Activated CD4-positive, alpha-beta memory T cell treated with anti-CD3 and anti-CD28 coated beads for 36 hours (primary cell): ENCODE data around the gene PDE2A. TPM values are rescaled to one million over a fixed set of nuclear protein-coding genes. Genes with fewer than 3 reads are reported as not detected.

Experiments
- CTCF ChIA-PET: fragments of 350-600 bp; sonication (Branson Sonifier 250); formaldehyde crosslinking; loops from one replicate; lab custom pipeline; 2021; ENCODE audit warnings: antibody characterized with exemption, inconsistent platforms; lab: Charles Lee
- POLR2A ChIA-PET: fragments of 350-600 bp; sonication (Branson Sonifier 250); formaldehyde crosslinking; loops from one replicate; lab custom pipeline; 2021; ENCODE audit warnings: antibody characterized with exemption; lab: Charles Lee
- DNase-seq: peaks from one replicate; pipeline ENCODE4 v3.0.0-alpha.2; 2020
- H3K27ac Mint-ChIP-seq: one replicate; pipeline ENCODE4 v1.8.0; 2021; ENCODE audit warnings: mixed read lengths
- H3K27me3 Mint-ChIP-seq: one replicate; pipeline ENCODE4 v1.8.0; 2021; ENCODE audit warnings: mixed read lengths
- H3K36me3 Mint-ChIP-seq: one replicate; pipeline ENCODE4 v1.8.0; 2021; ENCODE audit warnings: mixed read lengths
- H3K4me1 Mint-ChIP-seq: one replicate; pipeline ENCODE4 v1.8.0; 2021; ENCODE audit warnings: low read depth, mixed read lengths
- H3K4me3 Mint-ChIP-seq: one replicate; pipeline ENCODE4 v1.8.0; 2021; ENCODE audit warnings: mild to moderate bottlenecking, mixed read lengths
- H3K9me3 Mint-ChIP-seq: one replicate; pipeline ENCODE4 v1.8.0; 2021; ENCODE audit warnings: mixed read lengths
- intact Hi-C: fragments of 100-400 bp; cut with micrococcal nuclease; formaldehyde crosslinking; loops from one replicate; pipeline ENCODE4 v1.15.1; 2023
- total RNA-seq, 2 experiments: library from RNA; stranded (reverse); gene quantifications; one replicate each; pipeline ENCODE4 v1.2.3, GENCODE V29; 2021

The PDE2A gene
- total RNA-seq, 2 experiments from 2014 or later = 0.29 to 0.97 TPM

- Mint-ChIP-seq H3K4me3 (no peak overlapping the region), H3K36me3 (no peaks in the 10 kb centered on the region), H3K27ac (no peak overlapping the region), H3K4me1 (no peaks in the 10 kb centered on the region), H3K27me3 (no peaks in the 10 kb centered on the region), H3K9me3 (no peaks in the 10 kb centered on the region)
- no peak for DNase-seq
- intact Hi-C loops = no loop called here
- POLR2A ChIA-PET = no interaction called here
- CTCF ChIA-PET = no interaction called here
Measured at GRCh38 chr11:72652873-72653630, 21.2 kb downstream of the PDE2A start.

DNA sequence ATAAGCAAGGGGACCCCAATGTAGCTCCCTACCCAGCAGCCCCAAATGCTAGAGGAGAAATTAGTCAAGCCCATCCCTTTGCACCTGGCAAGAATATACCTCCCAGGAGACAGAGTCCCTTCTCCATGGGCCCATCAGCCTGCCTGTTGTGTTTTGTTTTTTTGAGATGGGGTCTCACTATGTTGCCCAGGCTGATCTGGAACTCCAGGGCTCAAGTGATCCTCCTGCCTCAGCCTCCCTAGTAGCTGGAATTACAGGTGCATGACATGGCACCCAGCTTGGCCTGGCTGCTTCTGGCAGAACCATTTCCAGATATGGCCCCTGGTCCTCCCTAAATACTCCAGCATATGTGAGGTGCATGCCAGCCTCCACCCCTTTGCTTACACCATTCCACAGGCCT lies 22.1 kb downstream of the PDE2A start:
- ChIA-PET CTCF (interaction anchor here (1.6 kb wide), 1 partner anchor 32 kb away, joined by 5 read pairs; no protein-coding TSS in a partner anchor), POLR2A (no interaction called here)
- no peaks in the 10 kb centered on the region for H3K36me3 Mint-ChIP-seq
- intact Hi-C loops = no loop called here
- H3K27me3 Mint-ChIP-seq = no peaks in the 10 kb centered on the region
- H3K27ac Mint-ChIP-seq = no peak overlapping the region
- DNase-seq = no peak
- no peak overlapping the region for H3K4me3 Mint-ChIP-seq
- H3K9me3 Mint-ChIP-seq = no peaks in the 10 kb centered on the region
- no peaks in the 10 kb centered on the region for H3K4me1 Mint-ChIP-seq

DNA sequence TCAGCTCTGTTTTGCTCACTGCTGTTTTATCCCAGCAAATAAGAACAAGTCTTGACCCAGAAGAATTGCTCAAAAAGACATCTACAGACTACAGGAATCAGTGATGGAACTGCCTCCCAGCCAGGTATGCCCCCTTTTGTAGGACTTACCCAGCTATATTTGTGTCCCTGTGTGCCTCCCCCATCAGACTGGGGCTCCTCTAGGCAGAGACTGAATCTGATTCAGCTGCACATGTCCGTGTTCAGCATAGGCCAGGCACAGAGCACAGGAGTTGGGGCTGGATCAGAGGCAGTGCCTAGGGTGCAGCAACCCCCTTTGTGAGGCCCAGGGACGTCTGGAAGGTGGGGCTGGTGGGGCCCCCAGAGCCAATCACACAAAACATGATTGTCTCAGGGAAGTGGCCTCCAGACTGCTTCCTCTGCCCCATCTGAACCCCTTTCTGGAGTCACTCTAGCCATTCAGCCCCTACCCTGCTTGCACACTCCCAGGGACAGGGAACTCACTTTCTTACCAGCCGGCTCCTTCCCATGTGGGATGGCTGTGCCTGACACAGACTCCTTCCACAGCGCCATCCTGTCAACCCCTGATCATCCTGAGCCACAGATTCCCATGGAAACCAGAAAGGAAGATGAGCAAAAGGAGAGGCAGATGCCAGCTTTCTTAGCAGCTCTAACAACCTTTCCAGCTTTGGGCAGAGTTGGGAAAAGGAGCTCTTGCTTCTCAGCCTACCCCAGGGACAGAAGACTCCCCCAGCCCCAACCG lies 24.8 kb downstream of the PDE2A start:
- ChIA-PET CTCF (interaction anchor here (1.5 to 8.8 kb wide), 2 partner anchors 35 to 61 kb away, joined by 4 to 98 read pairs; no protein-coding TSS in a partner anchor), POLR2A (no interaction called here)
- no peak for DNase-seq
- Mint-ChIP-seq H3K4me1 (no peaks in the 10 kb centered on the region), H3K4me3 (no peak overlapping the region), H3K9me3 (no peaks in the 10 kb centered on the region), H3K27me3 (no peaks in the 10 kb centered on the region), H3K36me3 (no peaks in the 10 kb centered on the region), H3K27ac (no peak overlapping the region)
- intact Hi-C loops = no loop called here

DNA sequence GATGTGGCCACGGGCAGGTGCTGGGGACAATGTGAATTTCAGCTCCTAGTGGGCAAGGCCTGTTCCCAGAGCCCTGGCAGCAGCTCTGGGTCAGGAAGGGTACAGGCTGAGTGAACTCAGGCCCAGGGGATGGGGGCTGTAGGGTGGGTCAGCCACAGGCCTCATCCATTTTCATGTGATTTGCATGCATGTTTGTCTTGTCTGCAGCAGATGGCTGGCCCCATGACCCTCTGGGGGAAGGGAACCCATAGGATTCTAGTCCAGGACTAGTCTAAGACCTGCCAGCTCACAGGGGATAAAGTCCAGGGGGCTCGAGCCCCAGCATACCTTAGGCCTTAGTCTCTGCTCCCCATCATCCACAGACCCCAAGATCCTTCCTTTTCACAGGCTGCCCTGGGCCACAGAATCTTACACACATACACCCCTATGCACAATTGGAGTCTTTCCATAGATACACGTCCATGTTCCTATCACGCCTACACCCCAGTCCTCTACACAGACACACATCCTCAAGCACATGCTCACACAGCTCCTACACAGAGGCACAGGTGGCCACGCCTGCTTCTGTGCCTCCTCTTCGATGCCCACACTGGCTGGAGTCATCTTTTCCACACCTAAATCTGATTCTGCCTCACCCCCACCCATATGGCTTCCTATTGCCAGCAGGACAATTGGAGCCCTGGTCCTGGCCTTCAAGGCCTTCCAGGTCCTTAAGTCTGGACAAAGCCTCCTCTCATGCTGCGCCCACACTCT lies 25.7 kb downstream of the PDE2A start:
- ChIA-PET CTCF (interaction anchor here (1.5 to 8.8 kb wide), 2 partner anchors 36 to 60 kb away, joined by 4 to 98 read pairs; no protein-coding TSS in a partner anchor), POLR2A (no interaction called here)
- H3K9me3 Mint-ChIP-seq = no peaks in the 10 kb centered on the region
- no peak overlapping the region for H3K4me3 Mint-ChIP-seq
- DNase-seq = no peak
- intact Hi-C loops = no loop called here
- H3K36me3 Mint-ChIP-seq = no peaks in the 10 kb centered on the region
- no peak overlapping the region for H3K27ac Mint-ChIP-seq
- H3K27me3 Mint-ChIP-seq = no peaks in the 10 kb centered on the region
- H3K4me1 Mint-ChIP-seq = no peaks in the 10 kb centered on the region

GRCh38 chr11:72647882-72648281 lies 26.3 kb downstream of the PDE2A start:
- H3K27ac Mint-ChIP-seq = no peak overlapping the region
- ChIA-PET POLR2A (no interaction called here), CTCF (interaction anchor here (1.5 to 8.8 kb wide), 2 partner anchors 36 to 60 kb away, joined by 4 to 98 read pairs; no protein-coding TSS in a partner anchor)
- no peaks in the 10 kb centered on the region for H3K27me3 Mint-ChIP-seq
- intact Hi-C loops = no loop called here
- H3K36me3 Mint-ChIP-seq = no peaks in the 10 kb centered on the region
- no peak for DNase-seq
- H3K9me3 Mint-ChIP-seq = no peaks in the 10 kb centered on the region
- H3K4me3 Mint-ChIP-seq = no peak overlapping the region
- H3K4me1 Mint-ChIP-seq = no peaks in the 10 kb centered on the region

DNA sequence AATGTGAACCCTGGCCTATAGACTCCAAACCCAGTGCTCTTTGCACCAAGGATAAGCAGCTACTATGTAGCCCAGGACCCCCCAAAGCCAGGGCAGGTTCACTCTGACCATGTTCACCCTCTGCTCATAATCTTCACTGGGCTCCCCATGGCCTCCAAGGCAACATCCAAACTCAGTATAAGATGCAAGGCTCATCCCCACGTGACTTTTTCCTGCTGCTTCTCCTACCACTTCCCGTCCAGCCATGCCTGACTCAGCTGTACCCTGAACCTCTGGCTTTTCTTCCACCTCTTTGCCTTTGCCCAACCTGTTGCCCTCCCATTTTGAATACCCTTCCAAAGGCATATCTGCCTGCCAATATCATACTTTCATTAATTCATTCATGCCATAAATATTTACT lies 27.8 kb downstream of the PDE2A start:
- Mint-ChIP-seq H3K27ac (no peak overlapping the region), H3K27me3 (no peaks in the 10 kb centered on the region), H3K4me3 (no peak overlapping the region), H3K4me1 (peaks cover 2% of the 10 kb centered on the region), H3K36me3 (no peaks in the 10 kb centered on the region), H3K9me3 (no peaks in the 10 kb centered on the region)
- intact Hi-C loops = no loop called here
- ChIA-PET POLR2A (no interaction called here), CTCF (interaction anchor here (0.8 to 8.8 kb wide), 4 partner anchors 22 to 175 kb away, joined by 3 to 98 read pairs (median 10); no protein-coding TSS in a partner anchor)
- no peak for DNase-seq

- no peaks in the 10 kb centered on the region for H3K36me3 Mint-ChIP-seq
- intact Hi-C loops = no loop called here
- DNase-seq = no peak
- ChIA-PET POLR2A (no interaction called here), CTCF (interaction anchor here (0.8 to 8.8 kb wide), 5 partner anchors 22 to 175 kb away, joined by 3 to 98 read pairs (median 7); no protein-coding TSS in a partner anchor)
- no peak overlapping the region for H3K4me3 Mint-ChIP-seq
- H3K27me3 Mint-ChIP-seq = no peaks in the 10 kb centered on the region
- H3K27ac Mint-ChIP-seq = no peak overlapping the region
- no peaks in the 10 kb centered on the region for H3K9me3 Mint-ChIP-seq
- H3K4me1 Mint-ChIP-seq = peaks cover 2% of the 10 kb centered on the region
Measured at GRCh38 chr11:72646024-72646423, 28.2 kb downstream of the PDE2A start.

DNA sequence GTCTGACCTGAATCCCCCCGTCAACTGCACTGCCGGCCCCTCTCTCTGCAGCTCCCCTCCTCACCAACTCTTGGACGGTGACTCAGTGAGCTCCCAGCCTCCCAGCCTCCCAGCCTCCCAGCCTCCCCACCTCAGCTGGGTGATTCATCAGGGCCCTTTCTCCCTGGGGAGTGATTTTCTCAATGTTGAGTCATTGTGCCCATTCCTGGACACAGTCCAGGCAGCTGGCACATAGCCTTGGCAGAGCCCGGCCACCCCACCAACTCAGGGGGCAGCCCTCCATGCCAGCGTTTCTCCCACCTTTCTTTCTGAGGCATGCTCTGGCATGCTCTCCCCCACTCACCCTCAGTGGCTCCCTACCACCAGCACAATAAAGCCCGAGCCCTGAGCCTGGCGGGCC lies 30.7 kb downstream of the PDE2A start:
- Mint-ChIP-seq H3K27me3 (no peaks in the 10 kb centered on the region), H3K4me1 (peaks cover 2% of the 10 kb centered on the region), H3K27ac (no peak overlapping the region), H3K36me3 (no peaks in the 10 kb centered on the region), H3K9me3 (no peaks in the 10 kb centered on the region), H3K4me3 (peak overlapping the region; percentile 11)
- DNase-seq = no peak
- intact Hi-C loops = loop anchor here (1.0 to 2.0 kb wide), 3 partner anchors 54 to 161 kb away; no protein-coding TSS in a partner anchor
- CTCF ChIA-PET = interaction anchor here (0.6 to 8.8 kb wide), 17 partner anchors 14 to 707 kb away, joined by 3 to 98 read pairs (median 4); partner anchors contain the start of gene CLPB
- POLR2A ChIA-PET = interaction anchor here (0.6 kb wide), 1 partner anchor 41 kb away, joined by 3 read pairs; no protein-coding TSS in a partner anchor

GRCh38 chr11:72642884-72643522 lies 31.2 kb downstream of the PDE2A start:
- Mint-ChIP-seq H3K27ac (no peak overlapping the region), H3K4me3 (peak overlapping the region; percentile 11), H3K36me3 (no peaks in the 10 kb centered on the region), H3K9me3 (no peaks in the 10 kb centered on the region), H3K27me3 (peaks cover 1% of the 10 kb centered on the region), H3K4me1 (peaks cover 2% of the 10 kb centered on the region)
- DNase-seq = peak; percentile 71
- POLR2A ChIA-PET = interaction anchor here (0.6 kb wide), 1 partner anchor 41 kb away, joined by 3 read pairs; no protein-coding TSS in a partner anchor
- CTCF ChIA-PET = interaction anchor here (0.6 to 8.8 kb wide), 15 partner anchors 15 to 680 kb away, joined by 3 to 98 read pairs (median 4); partner anchors contain the start of gene CLPB
- intact Hi-C loops = loop anchor here (1.0 to 2.0 kb wide), 3 partner anchors 54 to 160 kb away; no protein-coding TSS in a partner anchor

DNA sequence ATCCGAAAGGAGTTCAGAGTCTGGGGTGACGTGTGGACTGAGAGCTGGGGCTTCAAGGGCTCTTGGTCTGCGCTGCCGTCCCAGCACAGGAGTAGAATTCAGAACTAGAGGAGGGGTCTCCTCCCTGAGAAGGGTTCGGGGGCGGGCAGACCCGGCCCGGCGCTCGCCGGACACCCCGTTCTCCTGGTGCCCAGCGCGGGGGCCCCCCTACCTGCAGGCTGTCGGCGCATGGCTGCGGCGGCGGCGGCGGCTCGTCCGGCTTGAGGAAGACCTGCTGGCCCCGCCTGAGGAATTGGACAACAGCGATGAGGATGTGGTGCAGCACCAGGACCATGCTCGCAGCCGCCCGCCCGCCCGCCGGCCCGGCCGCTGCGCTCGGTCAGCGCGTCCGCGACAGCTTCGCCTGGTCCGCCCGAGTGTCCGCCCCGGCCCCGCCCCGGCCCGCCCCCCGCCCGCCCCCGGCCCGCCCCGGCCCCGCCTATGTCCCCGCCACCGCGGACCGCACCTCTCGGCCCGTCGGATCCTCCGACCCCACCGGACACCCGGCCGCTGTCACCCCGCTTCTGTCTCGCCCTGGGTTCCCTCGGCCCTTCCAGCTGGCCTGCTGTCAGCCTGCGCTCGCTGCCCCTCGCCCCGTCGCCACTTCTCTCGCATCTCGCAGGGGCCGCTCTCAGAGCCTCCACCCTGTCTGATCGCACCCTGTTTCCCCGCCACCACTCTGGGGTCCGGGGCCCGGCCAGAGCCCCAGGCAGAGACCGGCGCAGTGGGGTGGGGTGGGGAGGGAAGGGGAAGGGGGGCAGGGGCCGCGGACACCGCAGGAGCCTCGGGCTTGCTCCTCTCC lies 32.0 kb downstream of the PDE2A start:
- Mint-ChIP-seq H3K27ac (no peak overlapping the region), H3K36me3 (no peaks in the 10 kb centered on the region), H3K4me3 (peak overlapping the region; percentile 54), H3K9me3 (no peaks in the 10 kb centered on the region), H3K27me3 (peaks cover 6% of the 10 kb centered on the region), H3K4me1 (peaks cover 2% of the 10 kb centered on the region)
- no peak for DNase-seq
- ChIA-PET POLR2A (interaction anchor here (1.2 kb wide), 1 partner anchor 56 kb away, joined by 4 read pairs; no protein-coding TSS in a partner anchor), CTCF (interaction anchor here (0.6 to 8.8 kb wide), 9 partner anchors 26 to 171 kb away, joined by 3 to 98 read pairs (median 5); no protein-coding TSS in a partner anchor)
- intact Hi-C loops = loop anchor here (2.0 kb wide), 1 partner anchor 159 kb away; no protein-coding TSS in a partner anchor
